ENCODE data around the gene ABCG8. TPM values are rescaled to one million over a fixed set of nuclear protein-coding genes. Genes with fewer than 3 reads are reported as not detected.

The ABCG8 gene
- total and polyA plus RNA-seq, 2 donors, result under 0.01 to 0.05 TPM

GRCh38 chr2:43803113-43803512, 35.7 kb upstream of the ABCG8 start:
- H3K4me1 ChIP-seq (ENCODE audit: control insufficient read depth in 2 of 2, insufficient read depth in 2 of 2, low read length in 2 of 2), result no peaks in the 10 kb centered on the region
- 98% methylated on average over 1 of the region's 1 CpG for WGBS
- no peak for DNase-seq (ENCODE audit: low read depth in 6 of 9, low spot score in 9 of 9)

GRCh38 chr2:43806719-43807031, 32.1 kb upstream of the ABCG8 start:
- H3K4me1 ChIP-seq (ENCODE audit: control insufficient read depth in 2 of 2, insufficient read depth in 2 of 2, low read length in 2 of 2), result no peaks in the 10 kb centered on the region
- H3K36me3 ChIP-seq (ENCODE audit: control insufficient read depth in 2 of 2, insufficient read depth in 2 of 2, low read length in 1 of 2), result no peaks in the 10 kb centered on the region
- H3K27me3 ChIP-seq (ENCODE audit: control insufficient read depth in 2 of 2, insufficient read depth in 1 of 2, low read length in 1 of 2), result no peaks in the 10 kb centered on the region
- no peak overlapping the region for H3K4me3 ChIP-seq (ENCODE audit: low read length in 2 of 2)
- 97% methylated on average over 2 of the region's 2 CpGs for WGBS
- H3K27ac ChIP-seq (ENCODE audit: low read depth in 1 of 2, low read length in 1 of 2), result no peak overlapping the region
- no peaks in the 10 kb centered on the region for H3K9me3 ChIP-seq (ENCODE audit: control insufficient read depth in 2 of 2, insufficient read depth in 1 of 2, low read length in 1 of 2)
- DNase-seq (ENCODE audit: low read depth in 6 of 9, low spot score in 9 of 9), result no peak

More at GRCh38 chr2:43803113-43803512, 35.7 kb upstream of the ABCG8 start:
- H3K4me3 ChIP-seq (ENCODE audit: low read length in 2 of 2), result no peak overlapping the region
- H3K27ac ChIP-seq (ENCODE audit: low read depth in 1 of 2, low read length in 1 of 2), result no peak overlapping the region
- no peaks in the 10 kb centered on the region for H3K9me3 ChIP-seq (ENCODE audit: control insufficient read depth in 2 of 2, insufficient read depth in 1 of 2, low read length in 1 of 2)
- no peaks in the 10 kb centered on the region for H3K27me3 ChIP-seq (ENCODE audit: control insufficient read depth in 2 of 2, insufficient read depth in 1 of 2, low read length in 1 of 2)
- H3K36me3 ChIP-seq (ENCODE audit: control insufficient read depth in 2 of 2, insufficient read depth in 2 of 2, low read length in 1 of 2), result no peaks in the 10 kb centered on the region

GRCh38 chr2:43810452-43810851, 28.3 kb upstream of the ABCG8 start:
- H3K27ac ChIP-seq (ENCODE audit: low read depth in 1 of 2, low read length in 1 of 2), result no peak overlapping the region
- no peak for DNase-seq (ENCODE audit: low read depth in 6 of 9, low spot score in 9 of 9)
- WGBS, result 98% methylated on average over 2 of the region's 2 CpGs
- H3K9me3 ChIP-seq (ENCODE audit: control insufficient read depth in 2 of 2, insufficient read depth in 1 of 2, low read length in 1 of 2), result no peaks in the 10 kb centered on the region
- no peaks in the 10 kb centered on the region for H3K36me3 ChIP-seq (ENCODE audit: control insufficient read depth in 2 of 2, insufficient read depth in 2 of 2, low read length in 1 of 2)
- H3K4me3 ChIP-seq (ENCODE audit: low read length in 2 of 2), result no peak overlapping the region
- no peaks in the 10 kb centered on the region for H3K4me1 ChIP-seq (ENCODE audit: control insufficient read depth in 2 of 2, insufficient read depth in 2 of 2, low read length in 2 of 2)
- H3K27me3 ChIP-seq (ENCODE audit: control insufficient read depth in 2 of 2, insufficient read depth in 1 of 2, low read length in 1 of 2), result no peaks in the 10 kb centered on the region

GRCh38 chr2:43810888-43811287, 27.9 kb upstream of the ABCG8 start:
- Histone ChIP-seq H3K9me3 (ENCODE audit: control insufficient read depth in 2 of 2, insufficient read depth in 1 of 2, low read length in 1 of 2) (no peaks in the 10 kb centered on the region), H3K36me3 (ENCODE audit: control insufficient read depth in 2 of 2, insufficient read depth in 2 of 2, low read length in 1 of 2) (no peaks in the 10 kb centered on the region), H3K4me1 (ENCODE audit: control insufficient read depth in 2 of 2, insufficient read depth in 2 of 2, low read length in 2 of 2) (no peaks in the 10 kb centered on the region), H3K27ac (ENCODE audit: low read depth in 1 of 2, low read length in 1 of 2) (no peak overlapping the region), H3K27me3 (ENCODE audit: control insufficient read depth in 2 of 2, insufficient read depth in 1 of 2, low read length in 1 of 2) (no peaks in the 10 kb centered on the region), H3K4me3 (ENCODE audit: low read length in 2 of 2) (no peak overlapping the region)
- no peak for DNase-seq (ENCODE audit: low read depth in 6 of 9, low spot score in 9 of 9)
- 97% methylated on average over 1 of the region's 1 CpG for WGBS

GRCh38 chr2:43812006-43812405, 26.8 kb upstream of the ABCG8 start:
- no peak overlapping the region for H3K27ac ChIP-seq (ENCODE audit: low read depth in 1 of 2, low read length in 1 of 2)
- WGBS, result 78% methylated on average over 2 of the region's 2 CpGs
- H3K36me3 ChIP-seq (ENCODE audit: control insufficient read depth in 2 of 2, insufficient read depth in 2 of 2, low read length in 1 of 2), result no peaks in the 10 kb centered on the region
- DNase-seq (ENCODE audit: low read depth in 6 of 9, low spot score in 9 of 9), result no peak
- H3K4me3 ChIP-seq (ENCODE audit: low read length in 2 of 2), result no peak overlapping the region
- H3K9me3 ChIP-seq (ENCODE audit: control insufficient read depth in 2 of 2, insufficient read depth in 1 of 2, low read length in 1 of 2), result no peaks in the 10 kb centered on the region
- no peaks in the 10 kb centered on the region for H3K4me1 ChIP-seq (ENCODE audit: control insufficient read depth in 2 of 2, insufficient read depth in 2 of 2, low read length in 2 of 2)
- no peaks in the 10 kb centered on the region for H3K27me3 ChIP-seq (ENCODE audit: control insufficient read depth in 2 of 2, insufficient read depth in 1 of 2, low read length in 1 of 2)

- H3K4me3 ChIP-seq (ENCODE audit: low read length in 2 of 2), result no peak overlapping the region
- H3K27me3 ChIP-seq (ENCODE audit: control insufficient read depth in 2 of 2, insufficient read depth in 1 of 2, low read length in 1 of 2), result no peaks in the 10 kb centered on the region
- DNase-seq (ENCODE audit: low read depth in 6 of 9, low spot score in 9 of 9), result no peak
- WGBS, result 91% methylated on average over 2 of the region's 2 CpGs
- no peak overlapping the region for H3K27ac ChIP-seq (ENCODE audit: low read depth in 1 of 2, low read length in 1 of 2)
- H3K4me1 ChIP-seq (ENCODE audit: control insufficient read depth in 2 of 2, insufficient read depth in 2 of 2, low read length in 2 of 2), result no peaks in the 10 kb centered on the region
- H3K9me3 ChIP-seq (ENCODE audit: control insufficient read depth in 2 of 2, insufficient read depth in 1 of 2, low read length in 1 of 2), result no peaks in the 10 kb centered on the region
- H3K36me3 ChIP-seq (ENCODE audit: control insufficient read depth in 2 of 2, insufficient read depth in 2 of 2, low read length in 1 of 2), result no peaks in the 10 kb centered on the region
Measured at GRCh38 chr2:43812947-43813346, 25.8 kb upstream of the ABCG8 start.

GRCh38 chr2:43814711-43815110, 24.1 kb upstream of the ABCG8 start:
- DNase-seq (ENCODE audit: low read depth in 6 of 9, low spot score in 9 of 9), result no peak
- H3K27me3 ChIP-seq (ENCODE audit: control insufficient read depth in 2 of 2, insufficient read depth in 1 of 2, low read length in 1 of 2), result no peaks in the 10 kb centered on the region
- H3K36me3 ChIP-seq (ENCODE audit: control insufficient read depth in 2 of 2, insufficient read depth in 2 of 2, low read length in 1 of 2), result no peaks in the 10 kb centered on the region
- H3K9me3 ChIP-seq (ENCODE audit: control insufficient read depth in 2 of 2, insufficient read depth in 1 of 2, low read length in 1 of 2), result no peaks in the 10 kb centered on the region
- WGBS, result 93% methylated on average over 3 of the region's 3 CpGs
- no peak overlapping the region for H3K4me3 ChIP-seq (ENCODE audit: low read length in 2 of 2)
- no peaks in the 10 kb centered on the region for H3K4me1 ChIP-seq (ENCODE audit: control insufficient read depth in 2 of 2, insufficient read depth in 2 of 2, low read length in 2 of 2)
- no peak overlapping the region for H3K27ac ChIP-seq (ENCODE audit: low read depth in 1 of 2, low read length in 1 of 2)

- Histone ChIP-seq H3K4me3 (ENCODE audit: low read length in 2 of 2) (no peak overlapping the region), H3K4me1 (ENCODE audit: control insufficient read depth in 2 of 2, insufficient read depth in 2 of 2, low read length in 2 of 2) (no peaks in the 10 kb centered on the region), H3K27me3 (ENCODE audit: control insufficient read depth in 2 of 2, insufficient read depth in 1 of 2, low read length in 1 of 2) (peaks cover 0 to 6% of the 10 kb centered on the region in 2 donors), H3K9me3 (ENCODE audit: control insufficient read depth in 2 of 2, insufficient read depth in 1 of 2, low read length in 1 of 2) (no peaks in the 10 kb centered on the region), H3K27ac (ENCODE audit: low read depth in 1 of 2, low read length in 1 of 2) (no peak overlapping the region), H3K36me3 (ENCODE audit: control insufficient read depth in 2 of 2, insufficient read depth in 2 of 2, low read length in 1 of 2) (no peaks in the 10 kb centered on the region)
- no peak for DNase-seq (ENCODE audit: low read depth in 6 of 9, low spot score in 9 of 9)
- WGBS, result 86% methylated on average over 5 of the region's 5 CpGs
Measured at GRCh38 chr2:43818761-43819160, 20.0 kb upstream of the ABCG8 start.

GRCh38 chr2:43819491-43820163, 19.1 kb upstream of the ABCG8 start:
- WGBS, result 96% methylated on average over 7 of the region's 7 CpGs
- Histone ChIP-seq H3K27ac (ENCODE audit: low read depth in 1 of 2, low read length in 1 of 2) (no peak overlapping the region), H3K4me3 (ENCODE audit: low read length in 2 of 2) (no peak overlapping the region), H3K36me3 (ENCODE audit: control insufficient read depth in 2 of 2, insufficient read depth in 2 of 2, low read length in 1 of 2) (no peaks in the 10 kb centered on the region), H3K4me1 (ENCODE audit: control insufficient read depth in 2 of 2, insufficient read depth in 2 of 2, low read length in 2 of 2) (no peaks in the 10 kb centered on the region), H3K9me3 (ENCODE audit: control insufficient read depth in 2 of 2, insufficient read depth in 1 of 2, low read length in 1 of 2) (no peaks in the 10 kb centered on the region), H3K27me3 (ENCODE audit: control insufficient read depth in 2 of 2, insufficient read depth in 1 of 2, low read length in 1 of 2) (peaks cover 0 to 6% of the 10 kb centered on the region in 2 donors)
- no peak for DNase-seq (ENCODE audit: low read depth in 6 of 9, low spot score in 9 of 9)
